HepG2 (cell line): Measurements from ENCODE around the gene SLC6A5.

Experiments
- AHR ChIP-seq: IDR thresholded peaks from 2 replicates; pipeline ENCODE4 v1.6.1; 2018; ENCODE audit warnings: missing genetic modification reagents, missing compliant biosample characterization
- ATM ChIP-seq: fragments of 450-650 bp; IDR thresholded peaks from 2 replicates; pipeline ENCODE4 v1.7.1; 2017; ENCODE audit warnings: mild to moderate bottlenecking, borderline replicate concordance
- CBFB ChIP-seq: sonication (generic); formaldehyde crosslinking; IDR thresholded peaks from 2 replicates; pipeline ENCODE4 v1.4.0; 2020; ENCODE audit warnings: missing genetic modification reagents
- CREB1 ChIP-seq, 2 experiments: fragments of 450-650 bp in 1 of 2; IDR thresholded peaks; 2 replicates each; pipeline ENCODE4 v1.6.1; 2016 to 2017; ENCODE audit warnings: control low read depth in 1 of 2, mild to moderate bottlenecking in 1 of 2, missing compliant biosample characterization in 1 of 2, missing genetic modification characterization in 1 of 2
- CREM ChIP-seq, 2 experiments: sonication (generic) in 1 of 2; formaldehyde crosslinking in 1 of 2; IDR thresholded peaks; 2 replicates each; pipeline versions ENCODE4 v1.4.0 to v1.6.1; 2016 to 2020; ENCODE audit warnings: antibody characterized with exemption in 1 of 2, mild to moderate bottlenecking in 1 of 2, missing genetic modification reagents in 1 of 2
- GLI4 ChIP-seq: sonication (generic); formaldehyde crosslinking; IDR thresholded peaks from 2 replicates; pipeline ENCODE4 v1.5.1; 2020; ENCODE audit warnings: missing genetic modification reagents, mild to moderate bottlenecking, moderate library complexity, borderline replicate concordance
- HNRNPUL1 ChIP-seq: fragments of 200-400 bp; formaldehyde crosslinking; IDR thresholded peaks from 2 replicates; pipeline ENCODE4 v1.6.1; 2017; ENCODE audit warnings: low read depth, mild to moderate bottlenecking, low read length, moderate library complexity
- NFE2L2 ChIP-seq: fragments of 150-350 bp; IDR thresholded peaks from 2 replicates; pipeline ENCODE4 v1.6.1; 2014; ENCODE audit warnings: low read length
- POLR2A ChIP-seq, 2 experiments: IDR thresholded peaks; 2 replicates each; pipeline ENCODE4 v1.6.1; 2011; ENCODE audit warnings: low read depth in 2 of 2, low read length in 2 of 2, mild to moderate bottlenecking in 1 of 2, moderate library complexity in 1 of 2; ENCODE audit not compliant: insufficient read depth in 1 of 2
- POLR2AphosphoS5 ChIP-seq: IDR thresholded peaks from 2 replicates; pipeline ENCODE4 v1.6.1; 2012; ENCODE audit warnings: low read depth, low read length
- TBL1XR1 ChIP-seq: fragments of 150-350 bp; IDR thresholded peaks from 2 replicates; pipeline ENCODE4 v1.6.1; 2014; ENCODE audit warnings: borderline replicate concordance, low read length; ENCODE audit not compliant: partially characterized antibody
- ZNF850 ChIP-seq: sonication (generic); formaldehyde crosslinking; conservative IDR thresholded peaks from 2 replicates; pipeline ENCODE4 v1.9.0; 2021; ENCODE audit warnings: mild to moderate bottlenecking, missing genetic modification reagents
- TF ChIP-seq, protein P1 (sequence below): sonication (generic); formaldehyde crosslinking; IDR thresholded peaks from 2 replicates; pipeline ENCODE4 v1.4.0; 2020; ENCODE audit warnings: missing genetic modification reagents
- TF ChIP-seq, protein P2 (sequence below): sonication (generic); formaldehyde crosslinking; IDR thresholded peaks from 2 replicates; pipeline ENCODE4 v1.9.0; 2021; ENCODE audit warnings: missing genetic modification reagents, borderline replicate concordance

DNA sequence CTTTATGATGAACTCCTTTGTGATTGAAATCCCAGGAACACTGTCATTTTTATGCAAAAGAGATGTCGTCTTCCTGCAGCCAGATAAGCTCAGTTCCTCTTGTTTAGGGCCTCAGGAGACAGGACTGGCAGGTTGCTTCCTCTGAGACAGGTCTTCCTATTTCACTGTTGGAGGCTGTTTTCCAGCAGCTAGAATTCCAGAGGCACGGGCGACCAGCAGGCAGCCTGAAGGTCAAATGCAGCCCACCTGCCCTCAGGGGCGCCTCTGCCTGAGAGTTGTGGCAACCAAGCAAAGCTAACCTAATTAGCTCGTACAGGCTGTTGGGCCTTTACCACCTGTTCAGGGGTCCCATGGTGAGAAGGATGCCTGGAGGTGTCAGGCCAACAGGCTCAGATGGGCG lies 22.3 kb downstream of the SLC6A5 start:
- TF ChIP-seq TBL1XR1: no peak
- TF ChIP-seq, protein P1, sequence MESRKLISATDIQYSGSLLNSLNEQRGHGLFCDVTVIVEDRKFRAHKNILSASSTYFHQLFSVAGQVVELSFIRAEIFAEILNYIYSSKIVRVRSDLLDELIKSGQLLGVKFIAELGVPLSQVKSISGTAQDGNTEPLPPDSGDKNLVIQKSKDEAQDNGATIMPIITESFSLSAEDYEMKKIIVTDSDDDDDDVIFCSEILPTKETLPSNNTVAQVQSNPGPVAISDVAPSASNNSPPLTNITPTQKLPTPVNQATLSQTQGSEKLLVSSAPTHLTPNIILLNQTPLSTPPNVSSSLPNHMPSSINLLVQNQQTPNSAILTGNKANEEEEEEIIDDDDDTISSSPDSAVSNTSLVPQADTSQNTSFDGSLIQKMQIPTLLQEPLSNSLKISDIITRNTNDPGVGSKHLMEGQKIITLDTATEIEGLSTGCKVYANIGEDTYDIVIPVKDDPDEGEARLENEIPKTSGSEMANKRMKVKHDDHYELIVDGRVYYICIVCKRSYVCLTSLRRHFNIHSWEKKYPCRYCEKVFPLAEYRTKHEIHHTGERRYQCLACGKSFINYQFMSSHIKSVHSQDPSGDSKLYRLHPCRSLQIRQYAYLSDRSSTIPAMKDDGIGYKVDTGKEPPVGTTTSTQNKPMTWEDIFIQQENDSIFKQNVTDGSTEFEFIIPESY (CRISPR knock-in tag): no peak
- no peak for TF ChIP-seq ZNF850 (CRISPR knock-in tag)
- no peak for TF ChIP-seq AHR (CRISPR knock-in tag)
- no peak for TF ChIP-seq GLI4
- no peak for TF ChIP-seq HNRNPUL1
- no peak for TF ChIP-seq CREB1 (IDR thresholded peaks at IDR 0.05)
- TF ChIP-seq CREB1 (CRISPR knock-in tag; IDR thresholded peaks at IDR 0.05): no peak
- TF ChIP-seq POLR2A (IDR thresholded peaks at IDR 0.05; ENCODE audit: insufficient read depth in 1 of 2, low read depth in 2 of 2, low read length in 2 of 2): no peak
- no peak for TF ChIP-seq NFE2L2
- TF ChIP-seq, protein P2, sequence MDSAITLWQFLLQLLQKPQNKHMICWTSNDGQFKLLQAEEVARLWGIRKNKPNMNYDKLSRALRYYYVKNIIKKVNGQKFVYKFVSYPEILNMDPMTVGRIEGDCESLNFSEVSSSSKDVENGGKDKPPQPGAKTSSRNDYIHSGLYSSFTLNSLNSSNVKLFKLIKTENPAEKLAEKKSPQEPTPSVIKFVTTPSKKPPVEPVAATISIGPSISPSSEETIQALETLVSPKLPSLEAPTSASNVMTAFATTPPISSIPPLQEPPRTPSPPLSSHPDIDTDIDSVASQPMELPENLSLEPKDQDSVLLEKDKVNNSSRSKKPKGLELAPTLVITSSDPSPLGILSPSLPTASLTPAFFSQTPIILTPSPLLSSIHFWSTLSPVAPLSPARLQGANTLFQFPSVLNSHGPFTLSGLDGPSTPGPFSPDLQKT: no peak
- no peak for TF ChIP-seq CREM (IDR thresholded peaks at IDR 0.05)
- TF ChIP-seq CREM (CRISPR knock-in tag; IDR thresholded peaks at IDR 0.05): no peak
- TF ChIP-seq CBFB (CRISPR knock-in tag): no peak
- TF ChIP-seq ATM: no peak
- TF ChIP-seq POLR2AphosphoS5: no peak
